Measurements from ENCODE around the gene ADPRHL1.

ADPRHL1 gene

GRCh38 chr13:113431171-113431570, 22.1 kb downstream of the ADPRHL1 start:
- DNase-seq (ENCODE audit: low spot score), result no peak

GRCh38 chr13:113430378-113431110, 22.7 kb downstream of the ADPRHL1 start:
- DNase-seq (ENCODE audit: low spot score), result no peak

DNA sequence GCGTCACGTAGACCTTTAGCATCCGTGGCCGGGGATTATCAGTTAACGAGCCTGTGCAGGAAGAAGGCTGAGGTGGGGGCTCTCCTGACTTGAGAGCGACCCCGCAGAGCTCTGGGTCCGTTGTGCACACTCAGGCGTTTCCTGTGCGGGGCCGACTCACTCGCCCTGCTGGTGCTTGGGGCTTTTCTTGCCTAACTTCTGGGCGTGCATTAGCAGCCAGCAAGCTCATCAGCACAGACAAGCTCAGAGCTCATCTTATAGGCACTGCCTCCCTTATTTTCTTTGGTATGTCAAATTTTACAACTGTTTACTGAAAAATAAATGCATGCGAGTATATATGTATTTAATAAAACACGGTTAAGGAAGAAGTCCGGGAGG, 23.7 kb downstream of the ADPRHL1 start:
- DNase-seq (ENCODE audit: low spot score), result no peak

DNA sequence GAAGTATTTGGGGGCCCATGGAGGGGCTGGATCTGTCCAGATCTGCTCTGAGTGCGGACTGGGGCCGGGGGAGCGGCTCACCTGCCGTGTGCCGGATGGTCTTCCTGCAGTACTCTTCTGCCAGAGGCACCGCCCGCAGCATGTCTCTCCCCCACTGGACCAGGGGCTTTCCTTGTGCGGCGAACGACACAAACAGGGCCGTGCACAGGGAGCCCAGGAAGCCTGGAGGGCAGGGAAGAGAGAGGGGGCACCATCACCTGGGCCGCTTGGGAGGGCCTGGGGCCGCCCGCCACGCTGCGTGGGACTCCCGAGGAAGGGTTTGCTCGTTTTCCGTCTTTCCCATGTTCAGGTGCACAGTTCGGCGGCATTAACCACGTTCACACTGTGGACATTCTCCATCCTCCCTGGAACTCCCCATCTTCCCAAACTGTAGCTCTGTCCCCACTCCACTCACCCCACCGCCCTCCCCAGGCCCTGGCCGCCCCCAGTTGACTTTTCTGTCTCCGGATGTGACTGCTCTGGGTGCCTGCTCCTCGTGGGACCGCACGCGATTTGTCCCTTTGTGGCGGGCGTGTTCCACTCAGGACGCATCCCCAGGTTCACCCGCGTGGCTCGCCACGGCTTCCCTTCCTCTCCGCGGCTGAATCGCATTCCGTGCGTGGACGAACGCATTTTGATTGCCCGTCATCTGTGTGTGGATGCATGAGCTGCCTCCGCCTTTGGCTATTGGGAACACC, 24.2 kb downstream of the ADPRHL1 start:
- DNase-seq (ENCODE audit: low spot score), result no peak

- no peak for DNase-seq (ENCODE audit: low spot score)
Observed at GRCh38 chr13:113428469-113428865, 24.8 kb downstream of the ADPRHL1 start.

GRCh38 chr13:113427562-113428468, 25.5 kb downstream of the ADPRHL1 start:
- no peak for DNase-seq (ENCODE audit: low spot score)

DNA sequence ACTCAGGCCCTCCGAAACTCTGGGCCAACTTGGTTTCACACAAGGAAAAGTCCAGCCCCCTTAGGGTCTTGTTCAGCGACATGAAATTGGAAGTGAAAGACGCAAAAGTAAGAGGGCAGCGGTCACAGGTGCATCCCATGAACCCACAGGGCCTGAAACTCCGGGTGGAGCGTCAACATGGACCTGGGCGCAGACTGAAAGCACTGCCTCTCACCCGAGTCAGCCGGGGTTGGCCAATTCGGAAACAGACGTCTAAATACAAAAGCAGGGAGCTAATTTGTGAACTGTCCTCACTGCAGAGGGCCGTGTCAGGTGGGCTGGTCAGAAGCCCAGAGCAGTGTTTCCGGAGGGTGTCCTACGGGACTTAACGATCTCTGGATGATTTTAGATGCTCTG, 26.7 kb downstream of the ADPRHL1 start:
- DNase-seq (ENCODE audit: low spot score), result no peak

GRCh38 chr13:113425941-113426590, 27.2 kb downstream of the ADPRHL1 start:
- no peak for DNase-seq (ENCODE audit: low spot score)

DNA sequence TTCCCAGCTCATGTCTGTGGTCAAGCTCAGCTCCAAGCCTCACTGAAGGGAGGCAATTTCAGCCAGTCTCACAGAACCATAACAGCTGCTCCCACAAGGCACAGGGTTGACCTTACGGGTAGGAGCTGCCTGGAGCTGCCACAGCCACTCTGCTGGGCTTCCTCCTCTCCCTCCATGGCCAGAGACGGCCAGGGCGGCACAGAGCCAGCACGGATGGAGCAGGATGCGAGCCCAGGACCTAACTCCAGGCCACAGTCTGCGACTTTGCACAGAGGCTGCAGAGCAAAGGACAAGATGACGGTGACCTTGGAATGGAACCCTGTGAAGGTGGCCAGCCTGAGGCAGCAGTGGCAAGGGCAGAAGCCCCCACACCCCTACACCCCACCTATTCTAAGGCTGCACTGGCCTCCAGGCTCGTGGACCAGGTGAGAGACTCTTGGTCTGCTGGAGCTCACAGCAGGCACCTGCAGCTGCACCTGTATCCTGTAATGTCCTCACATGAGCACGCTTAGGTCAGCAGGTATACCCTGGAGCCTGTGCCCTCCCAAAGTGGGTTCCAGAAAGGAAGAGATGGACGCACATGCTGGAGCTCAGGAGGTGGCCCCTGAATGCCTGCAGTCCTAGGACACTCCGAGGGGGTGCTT, 29.6 kb downstream of the ADPRHL1 start:
- DNase-seq (ENCODE audit: low spot score), result no peak

GRCh38 chr13:113422807-113423519, 30.3 kb downstream of the ADPRHL1 start:
- no peak for DNase-seq (ENCODE audit: low spot score)

DNA sequence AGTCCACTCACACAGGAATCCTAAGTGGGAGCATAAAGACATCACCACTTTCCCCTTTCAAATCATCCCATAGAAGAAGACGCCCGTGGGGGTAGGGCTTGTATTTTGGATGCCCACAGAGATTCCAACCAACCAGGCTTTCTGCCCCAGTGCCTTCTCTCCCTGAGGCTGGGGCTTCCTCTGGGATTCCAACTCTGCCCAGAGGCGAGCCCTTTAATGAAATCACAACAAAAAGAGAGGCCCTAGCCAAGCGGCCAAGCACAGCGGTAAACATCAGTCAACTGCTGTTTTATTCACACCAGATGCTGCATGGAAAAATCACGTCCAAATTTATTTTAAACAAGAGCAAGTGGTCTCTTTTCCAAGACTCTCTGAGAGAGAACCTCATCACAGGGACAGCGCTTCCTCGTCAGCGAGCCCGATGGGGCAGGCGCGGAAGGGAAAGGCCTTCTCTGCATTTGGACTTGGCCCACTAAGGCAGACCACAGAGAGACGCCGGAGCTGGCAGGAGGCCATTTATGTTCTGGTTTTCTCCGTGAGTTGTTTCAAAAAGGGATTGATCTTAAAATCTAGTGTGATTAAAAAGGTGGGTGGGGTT, 31.5 kb downstream of the ADPRHL1 start:
- DNase-seq (ENCODE audit: low spot score), result no peak

DNA sequence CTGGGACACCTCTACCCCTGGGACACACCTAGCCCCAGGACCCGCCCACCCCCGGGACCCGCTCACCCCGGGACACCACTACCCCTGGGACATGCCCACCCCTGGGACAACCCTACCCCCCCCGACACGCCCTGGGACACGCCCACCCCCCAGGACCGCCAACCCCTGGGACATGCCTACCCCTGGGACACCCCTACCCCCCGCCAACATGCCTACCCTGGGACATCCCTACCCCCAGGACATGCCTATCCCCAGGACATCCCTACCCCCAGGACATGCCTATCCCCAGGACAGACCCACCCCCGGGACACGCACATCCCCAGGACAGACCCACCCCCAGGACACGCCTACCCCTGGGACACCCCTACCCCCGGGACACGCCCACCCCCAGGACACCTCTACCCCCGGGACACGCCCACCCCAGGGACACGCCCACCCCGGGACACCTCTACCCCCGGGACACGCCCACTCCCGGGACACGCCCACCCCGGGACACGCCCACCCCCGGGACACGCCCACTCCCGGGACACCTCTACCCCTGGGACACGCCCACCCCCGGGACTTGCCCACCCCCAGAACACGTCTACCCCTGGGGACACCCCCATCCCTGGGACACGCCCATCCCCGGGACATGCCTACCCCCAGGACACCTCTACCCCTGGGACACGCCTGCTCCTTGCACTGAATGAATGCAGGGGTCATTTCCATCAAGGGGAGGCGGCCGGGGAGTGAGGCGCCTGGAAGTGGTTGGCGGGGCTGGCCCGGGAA, 32.3 kb downstream of the ADPRHL1 start:
- no peak for DNase-seq (ENCODE audit: low spot score)

DNA sequence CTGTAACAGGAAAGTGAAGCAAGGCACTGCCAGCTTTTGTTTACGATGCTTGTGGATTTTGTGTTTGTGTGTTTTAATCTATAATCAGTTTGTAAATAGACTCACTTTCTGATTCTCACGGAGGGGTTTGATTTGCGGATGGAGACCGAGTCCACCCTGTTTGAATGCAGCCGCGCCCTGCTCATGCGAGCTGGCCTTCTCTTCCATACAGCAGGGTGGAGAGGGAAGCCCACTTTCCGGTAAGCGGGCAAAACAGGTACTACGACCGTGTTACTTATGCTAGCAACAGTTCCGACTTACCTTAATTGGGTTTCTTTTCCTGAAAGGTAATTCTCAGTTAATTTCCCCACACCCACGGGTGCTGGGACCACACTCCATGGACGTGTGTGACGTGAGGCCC, 33.1 kb downstream of the ADPRHL1 start:
- no peak for DNase-seq (ENCODE audit: low spot score)

DNA sequence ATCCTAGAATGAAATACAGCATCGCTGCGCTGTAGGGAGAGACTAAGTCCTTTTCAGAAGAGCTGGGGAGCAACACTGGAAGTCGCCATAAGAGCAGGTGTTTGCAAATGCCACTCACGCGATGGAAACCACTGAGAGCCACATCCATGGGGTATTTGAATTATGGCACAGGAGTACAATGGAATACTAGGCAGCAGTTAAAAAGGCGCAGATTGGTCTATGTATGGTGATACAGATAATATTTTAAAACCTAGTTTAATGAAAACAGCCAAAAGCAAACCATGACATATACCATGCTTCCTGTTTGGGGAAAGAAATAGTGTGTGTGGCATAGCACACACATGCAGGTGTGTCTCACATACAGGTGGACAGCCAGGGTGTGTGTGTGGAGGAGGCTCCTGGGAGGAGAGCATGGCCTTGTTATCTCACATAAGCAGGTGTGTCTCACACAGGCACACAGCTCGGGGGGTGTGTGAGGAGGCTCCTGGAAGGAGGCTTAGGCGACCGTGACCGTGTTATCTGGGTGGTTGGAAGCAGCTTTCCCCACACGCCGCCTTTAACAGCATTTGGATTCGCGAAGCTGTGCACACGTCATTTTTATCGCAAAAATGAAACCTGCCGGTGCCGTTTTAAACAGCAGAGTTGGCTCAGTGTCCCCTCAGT, 33.6 kb downstream of the ADPRHL1 start:
- DNase-seq (ENCODE audit: low spot score), result no peak

DNA sequence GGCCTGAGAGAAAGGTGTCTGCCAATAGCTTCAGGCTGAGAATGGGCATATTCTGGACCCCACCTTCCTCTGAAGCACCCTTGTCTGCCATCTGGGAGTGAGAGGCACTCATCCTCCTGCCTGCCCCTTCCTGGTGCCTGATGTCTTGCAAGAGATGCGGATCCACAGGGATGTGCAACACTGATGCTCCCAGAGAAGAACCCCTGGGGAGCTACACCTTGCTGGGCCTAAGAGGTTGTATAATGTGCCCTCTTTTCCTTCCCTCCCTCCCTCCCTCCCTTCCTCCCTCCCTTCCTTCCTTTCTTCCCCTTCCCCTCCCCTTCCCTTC, 34.6 kb downstream of the ADPRHL1 start:
- no peak for DNase-seq (ENCODE audit: low spot score)

DNA sequence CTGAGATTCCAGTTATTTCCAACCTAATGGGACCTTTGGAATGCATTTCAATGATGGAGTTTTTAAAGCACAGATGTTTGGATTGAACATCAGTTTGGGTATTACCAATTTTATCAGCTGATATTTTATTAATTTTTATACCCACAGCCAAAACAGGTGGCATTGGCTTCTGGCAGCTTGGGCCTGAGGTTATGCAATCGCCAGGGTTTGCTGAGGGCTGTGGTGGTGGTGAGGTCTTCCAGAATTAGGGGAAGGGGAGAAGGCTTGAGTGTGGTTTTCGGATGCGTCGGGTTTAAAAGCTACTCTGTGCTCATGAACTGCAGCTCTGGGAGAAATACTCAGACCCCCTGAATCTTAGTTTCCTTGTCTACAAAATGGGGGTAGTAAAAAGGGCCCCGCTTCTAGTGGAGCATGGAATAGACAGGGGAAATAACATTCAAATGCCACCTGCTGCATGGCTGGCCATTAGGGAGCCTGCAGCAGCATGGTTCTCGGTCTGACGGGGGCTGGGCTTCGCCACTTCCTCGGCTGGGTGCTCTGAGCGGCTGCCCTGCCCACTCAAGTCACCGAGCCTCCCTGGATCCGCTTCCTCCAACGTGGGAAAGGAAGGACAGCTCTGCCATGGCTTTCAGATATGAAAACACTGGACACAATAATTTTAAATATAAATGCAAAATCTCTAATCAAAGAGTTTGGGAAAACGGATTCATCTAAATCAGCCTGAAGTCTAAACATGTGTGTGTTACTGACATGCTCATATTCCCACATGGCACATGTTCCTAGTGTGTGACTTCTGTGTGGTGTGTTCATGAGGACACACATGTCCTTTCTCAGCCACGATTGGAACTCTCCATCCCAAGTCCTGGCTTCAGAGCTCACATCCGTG, 35.2 kb downstream of the ADPRHL1 start:
- DNase-seq (ENCODE audit: low spot score), result no peak

- no peak for DNase-seq (ENCODE audit: low spot score)
Observed at GRCh38 chr13:113417008-113417751, 36.1 kb downstream of the ADPRHL1 start.

- DNase-seq (ENCODE audit: low spot score), result no peak
Observed at GRCh38 chr13:113415825-113416224, 37.5 kb downstream of the ADPRHL1 start.
